Body of pancreas (tissue), 4 donors: ENCODE results near the gene ROBO2. TPM values are rescaled to one million over a fixed set of nuclear protein-coding genes. Genes with fewer than 3 reads are reported as not detected.

Source experiments
- ATAC-seq: fragments of 150-250 bp; one replicate; pipeline ENCODE4 v1.9.1; 2016
- DNase-seq, 4 donors: peaks; one replicate each; pipeline ENCODE4 v3.0.0-alpha.2; 2019
- H3K27ac ChIP-seq, 4 donors: fragments of 200-600 bp; sonication (generic); 1 replicate in 3 of 4; 2 replicates in 1 of 4; pipeline versions ENCODE4 v1.5.1 to v1.6.1; 2016 to 2019; ENCODE audit warnings: mild to moderate bottlenecking in 1 of 4, mixed read lengths in 1 of 4, moderate library complexity in 1 of 4
- H3K27me3 ChIP-seq, 2 donors: fragments of 200-600 bp; sonication (generic); one replicate each; pipeline ENCODE4 v1.6.0; 2016; ENCODE audit warnings: mild to moderate bottlenecking in 1 of 2
- H3K36me3 ChIP-seq, 2 donors: fragments of 200-600 bp; sonication (generic); replicated peaks in 1 of 2; 2 replicates each; pipeline ENCODE4 v1.5.1; 2016; ENCODE audit warnings: low read depth in 2 of 2; ENCODE audit not compliant: insufficient read depth in 1 of 2
- H3K4me1 ChIP-seq: fragments of 200-600 bp; sonication (generic); one replicate; pipeline ENCODE4 v1.6.0; 2016
- H3K4me3 ChIP-seq, 2 donors: fragments of 200-600 bp; sonication (generic); 1 replicate in 1 of 2; 2 replicates in 1 of 2; pipeline ENCODE4 v1.5.1; 2016 to 2019
- H3K9me3 ChIP-seq, 3 donors: fragments of 200-600 bp; sonication (generic); 1 replicate in 2 of 3; 2 replicates in 1 of 3; pipeline ENCODE4 v1.5.1; 2016
- POLR2A ChIP-seq, 3 donors: fragments of 450-650 bp; IDR thresholded peaks; one replicate each; pipeline ENCODE4 v1.6.1; 2016; ENCODE audit warnings: antibody characterized with exemption in 3 of 3, mild to moderate bottlenecking in 2 of 3
- WGBS, 2 donors: methylation state at CpG; one replicate each; pipeline ENCODE4 v1.1.5; 2017; 5-methylcytosine and 5-hydroxymethylcytosine counted together
- intact Hi-C: fragments of 100-400 bp; cut with DNase I; formaldehyde crosslinking; loops from one replicate; pipeline ENCODE4 v1.15.1; 2023
- total RNA-seq, 2 donors: library from RNA; depleted of rRNA; stranded (reverse); fragments of >200 nt; gene quantifications; one replicate each; pipeline ENCODE4 v1.1.0, GENCODE V29; 2016
- TF ChIP-seq, protein P1 (sequence below), 7 experiments: fragments of 450-650 bp in 4 of 7; fragments of 200-600 bp in 3 of 7; sonication (generic) in 3 of 7; IDR thresholded peaks; one replicate each; pipeline ENCODE4 v1.5.1; 2016 to 2019; ENCODE audit warnings: antibody characterized with exemption in 7 of 7

ROBO2 gene
- total RNA-seq, 2 donors from 2014 or later, result 1.3 to 3.0 TPM

DNA sequence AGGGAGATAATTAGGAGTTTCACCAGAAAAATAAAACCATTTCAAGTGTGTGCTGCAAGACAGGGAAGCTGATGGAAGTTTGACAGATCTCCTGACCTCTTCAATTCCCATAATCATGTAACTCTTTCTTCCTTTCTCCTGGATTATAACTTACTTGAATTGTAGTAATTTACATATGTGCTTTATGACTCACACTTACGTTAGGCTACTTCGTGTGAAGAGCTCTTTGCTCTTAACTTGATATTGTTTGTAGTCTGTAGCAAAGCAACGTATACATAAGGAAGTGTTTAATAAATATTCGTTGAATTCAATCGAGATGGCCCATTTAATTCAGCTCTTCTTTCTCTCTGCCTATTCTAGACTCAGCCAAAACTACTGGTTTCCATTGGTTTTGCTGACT is 23.5 kb downstream of the ROBO2 start:
- ATAC-seq (no peak), DNase-seq (no peak)
- Histone ChIP-seq H3K27ac (no peak overlapping the region), H3K4me3 (no peak overlapping the region), H3K4me1 (no peaks in the 10 kb centered on the region), H3K9me3 (peaks cover 0 to 4% (median 4%) of the 10 kb centered on the region in 3 donors), H3K27me3 (no peaks in the 10 kb centered on the region), H3K36me3 (no peaks in the 10 kb centered on the region)
- TF ChIP-seq, protein P1, sequence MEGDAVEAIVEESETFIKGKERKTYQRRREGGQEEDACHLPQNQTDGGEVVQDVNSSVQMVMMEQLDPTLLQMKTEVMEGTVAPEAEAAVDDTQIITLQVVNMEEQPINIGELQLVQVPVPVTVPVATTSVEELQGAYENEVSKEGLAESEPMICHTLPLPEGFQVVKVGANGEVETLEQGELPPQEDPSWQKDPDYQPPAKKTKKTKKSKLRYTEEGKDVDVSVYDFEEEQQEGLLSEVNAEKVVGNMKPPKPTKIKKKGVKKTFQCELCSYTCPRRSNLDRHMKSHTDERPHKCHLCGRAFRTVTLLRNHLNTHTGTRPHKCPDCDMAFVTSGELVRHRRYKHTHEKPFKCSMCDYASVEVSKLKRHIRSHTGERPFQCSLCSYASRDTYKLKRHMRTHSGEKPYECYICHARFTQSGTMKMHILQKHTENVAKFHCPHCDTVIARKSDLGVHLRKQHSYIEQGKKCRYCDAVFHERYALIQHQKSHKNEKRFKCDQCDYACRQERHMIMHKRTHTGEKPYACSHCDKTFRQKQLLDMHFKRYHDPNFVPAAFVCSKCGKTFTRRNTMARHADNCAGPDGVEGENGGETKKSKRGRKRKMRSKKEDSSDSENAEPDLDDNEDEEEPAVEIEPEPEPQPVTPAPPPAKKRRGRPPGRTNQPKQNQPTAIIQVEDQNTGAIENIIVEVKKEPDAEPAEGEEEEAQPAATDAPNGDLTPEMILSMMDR (IDR thresholded peaks at IDR 0.05), result no peak
- no peak for TF ChIP-seq POLR2A (IDR thresholded peaks at IDR 0.05)
- intact Hi-C loops, result no loop called here
- WGBS, 2 donors, result 82 to 88% methylated on average over 5 of the region's 5 CpGs

GRCh38 chr3:77065750-77066149 is 25.9 kb downstream of the ROBO2 start:
- Histone ChIP-seq H3K27ac (no peak overlapping the region), H3K4me3 (no peak overlapping the region), H3K4me1 (no peaks in the 10 kb centered on the region), H3K27me3 (no peaks in the 10 kb centered on the region), H3K9me3 (peaks cover 0 to 4% (median 4%) of the 10 kb centered on the region in 3 donors), H3K36me3 (no peaks in the 10 kb centered on the region)
- no peak for TF ChIP-seq POLR2A (IDR thresholded peaks at IDR 0.05)
- DNase-seq (no peak), ATAC-seq (no peak)
- intact Hi-C loops, result no loop called here
- 82 to 84% methylated on average over 5 of the region's 5 CpGs for WGBS, 2 donors

GRCh38 chr3:77066829-77067228 is 26.9 kb downstream of the ROBO2 start:
- ATAC-seq (no peak), DNase-seq (no peak)
- intact Hi-C loops, result no loop called here
- H3K27ac ChIP-seq, result no peak overlapping the region
- H3K36me3 ChIP-seq, result no peaks in the 10 kb centered on the region
- H3K4me3 ChIP-seq, result no peak overlapping the region
- H3K27me3 ChIP-seq, result no peaks in the 10 kb centered on the region
- TF ChIP-seq, protein P1 (IDR thresholded peaks at IDR 0.05), result no peak
- TF ChIP-seq POLR2A (IDR thresholded peaks at IDR 0.05), result no peak
- H3K9me3 ChIP-seq, result peaks cover 0 to 4% (median 4%) of the 10 kb centered on the region in 3 donors
- no peaks in the 10 kb centered on the region for H3K4me1 ChIP-seq
- 77 to 82% methylated on average over 1 of the region's 1 CpG for WGBS, 2 donors

- Histone ChIP-seq H3K27me3 (no peaks in the 10 kb centered on the region), H3K4me1 (no peaks in the 10 kb centered on the region), H3K4me3 (no peak overlapping the region), H3K36me3 (no peaks in the 10 kb centered on the region), H3K9me3 (no peaks in the 10 kb centered on the region), H3K27ac (no peak overlapping the region)
- WGBS, 2 donors, result 77 to 79% methylated on average over 7 of the region's 7 CpGs
- TF ChIP-seq POLR2A (IDR thresholded peaks at IDR 0.05), result no peak
- TF ChIP-seq, protein P1 (IDR thresholded peaks at IDR 0.05), result no peak
- intact Hi-C loops, result no loop called here
- ATAC-seq, result no peak
- no peak for DNase-seq
Measured at GRCh38 chr3:77068808-77069207, 28.9 kb downstream of the ROBO2 start.

GRCh38 chr3:77071364-77071763 is 31.5 kb downstream of the ROBO2 start:
- no peaks in the 10 kb centered on the region for H3K9me3 ChIP-seq
- H3K4me3 ChIP-seq, result no peak overlapping the region
- DNase-seq (no peak), ATAC-seq (no peak)
- intact Hi-C loops, result no loop called here
- WGBS, 2 donors, result 75 to 88% methylated on average over 5 of the region's 5 CpGs
- TF ChIP-seq POLR2A (IDR thresholded peaks at IDR 0.05), result no peak
- TF ChIP-seq, protein P1 (IDR thresholded peaks at IDR 0.05), result no peak
- H3K27me3 ChIP-seq, result no peaks in the 10 kb centered on the region
- H3K4me1 ChIP-seq, result no peaks in the 10 kb centered on the region
- no peaks in the 10 kb centered on the region for H3K36me3 ChIP-seq
- no peak overlapping the region for H3K27ac ChIP-seq
